Ovary (tissue), 9 donors: ENCODE data around the gene GCK. TPM values are rescaled to one million over a fixed set of nuclear protein-coding genes. Genes with fewer than 3 reads are reported as not detected.

Experiments used
- DNase-seq, 5 donors: peaks; one replicate each; pipeline ENCODE4 v3.0.0-alpha.2; 2019 to 2020
- H3K27ac ChIP-seq, 2 donors: fragments of 200-600 bp; one replicate each; pipeline versions ENCODE4 v1.5.1 to v1.8.0; 2019 to 2022
- H3K27me3 ChIP-seq: fragments of 200-600 bp; one replicate; pipeline ENCODE4 v1.8.0; 2022
- H3K36me3 ChIP-seq: fragments of 200-600 bp; sonication (generic); one replicate; pipeline ENCODE4 v1.5.1; 2019
- H3K4me1 ChIP-seq: one replicate; pipeline ENCODE4 v1.8.1; 2013; ENCODE audit warnings: mild to moderate bottlenecking, moderate library complexity; ENCODE audit not compliant: insufficient read depth
- H3K4me3 ChIP-seq: fragments of 200-600 bp; sonication (generic); one replicate; pipeline ENCODE4 v1.5.1; 2017
- H3K9me3 ChIP-seq, 2 donors: fragments of 200-600 bp in 1 of 2; sonication (generic) in 1 of 2; one replicate each; pipeline versions ENCODE4 v1.5.1 to v1.8.1; 2013 to 2019; ENCODE audit warnings: mild to moderate bottlenecking in 1 of 2, moderate library complexity in 1 of 2
- EP300 ChIP-seq: sonication (generic); formaldehyde crosslinking; IDR thresholded peaks from one replicate; pipeline ENCODE4 v1.6.1; 2017; ENCODE audit warnings: antibody characterized with exemption
- POLR2A ChIP-seq: fragments of 450-650 bp; IDR thresholded peaks from one replicate; pipeline ENCODE4 v1.6.1; 2017; ENCODE audit warnings: antibody characterized with exemption, mild to moderate bottlenecking, moderate library complexity
- WGBS, 3 donors: extraction: QIAGEN DNeasy Blood & Tissue Kit in 1 of 3; methylation state at CpG; one replicate each; pipeline versions ENCODE4 v1.1.5 to v1.1.7; 2013 to 2017; 5-methylcytosine and 5-hydroxymethylcytosine counted together
- intact Hi-C, 4 donors: fragments of 100-400 bp; cut with DNase I; formaldehyde crosslinking; loops; one replicate each; pipeline versions ENCODE4 v1.11.0 to v1.15.1; 2022 to 2023
- polyA plus RNA-seq, 2 donors: library from polyadenylated mRNA; stranded (reverse); fragments of 200-250 nt in 1 of 2; fragments of 350-450 nt in 1 of 2; fragmentation: Illumina TruSeq in 1 of 2; extraction: RNeasy Lipid Tissue Mini Kit (QIAGEN cat#74804) in 1 of 2; gene quantifications; one replicate each; pipeline ENCODE4 v1.2.3, GENCODE V29; 2013 to 2014
- total RNA-seq, 7 donors: library from RNA; depleted of rRNA in 2 of 7; stranded (reverse); fragments of >200 nt in 2 of 7; fragmentation: NEBNext Ultra II Directional in 3 of 7; extraction: Animal tissue kit (Norgen Biotek cat#: 25700) in 3 of 7; gene quantifications; one replicate each; pipeline versions ENCODE4 v1.1.0 to v1.2.4, GENCODE V29; 2016 to 2023
- TF ChIP-seq, protein P1 (sequence below), 3 donors: fragments of 450-650 bp in 2 of 3; fragments of 200-600 bp in 1 of 3; IDR thresholded peaks; one replicate each; pipeline versions ENCODE4 v1.5.1 to v1.8.0; 2016 to 2022; ENCODE audit warnings: antibody characterized with exemption in 3 of 3, mild to moderate bottlenecking in 1 of 3
- donor health status: DM: no; HTN: no; CAD: no; lungs with moderate emphysema.
- donor health status: DM: no; HTN: no; CAD: no.
- donor health status: Bipolar disorder and iron deficiency.
- donor health status: DM: yes; HTN: yes; CAD: no.
- donor health status: DM: no; HTN: no; CAD: no.
- donor health status: DM: yes; HTN: yes; CAD: no.

Gene GCK
- total and polyA plus RNA-seq, 9 donors, result 0.48 to 2.9 (median 1.3) TPM

DNA sequence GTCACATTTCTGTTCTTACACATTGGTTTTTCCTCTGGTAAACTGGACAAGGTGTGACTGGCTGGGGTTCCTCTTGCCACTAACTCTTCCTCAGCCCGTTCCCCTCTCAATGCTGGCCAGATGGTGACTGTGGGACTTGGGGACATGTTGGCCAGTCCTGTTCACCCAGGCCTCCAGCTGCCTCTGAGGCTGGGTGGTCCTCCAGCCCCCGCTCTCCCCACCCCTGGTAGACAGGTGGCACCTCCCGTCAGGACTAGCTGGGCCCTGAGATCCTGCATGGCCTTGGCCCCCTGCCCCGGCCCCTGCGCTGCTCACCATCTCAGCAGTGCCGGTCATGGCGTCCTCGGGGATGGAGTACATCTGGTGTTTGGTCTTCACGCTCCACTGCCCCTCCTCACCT lies 37.3 kb downstream of the GCK start:
- TF ChIP-seq, protein P1, sequence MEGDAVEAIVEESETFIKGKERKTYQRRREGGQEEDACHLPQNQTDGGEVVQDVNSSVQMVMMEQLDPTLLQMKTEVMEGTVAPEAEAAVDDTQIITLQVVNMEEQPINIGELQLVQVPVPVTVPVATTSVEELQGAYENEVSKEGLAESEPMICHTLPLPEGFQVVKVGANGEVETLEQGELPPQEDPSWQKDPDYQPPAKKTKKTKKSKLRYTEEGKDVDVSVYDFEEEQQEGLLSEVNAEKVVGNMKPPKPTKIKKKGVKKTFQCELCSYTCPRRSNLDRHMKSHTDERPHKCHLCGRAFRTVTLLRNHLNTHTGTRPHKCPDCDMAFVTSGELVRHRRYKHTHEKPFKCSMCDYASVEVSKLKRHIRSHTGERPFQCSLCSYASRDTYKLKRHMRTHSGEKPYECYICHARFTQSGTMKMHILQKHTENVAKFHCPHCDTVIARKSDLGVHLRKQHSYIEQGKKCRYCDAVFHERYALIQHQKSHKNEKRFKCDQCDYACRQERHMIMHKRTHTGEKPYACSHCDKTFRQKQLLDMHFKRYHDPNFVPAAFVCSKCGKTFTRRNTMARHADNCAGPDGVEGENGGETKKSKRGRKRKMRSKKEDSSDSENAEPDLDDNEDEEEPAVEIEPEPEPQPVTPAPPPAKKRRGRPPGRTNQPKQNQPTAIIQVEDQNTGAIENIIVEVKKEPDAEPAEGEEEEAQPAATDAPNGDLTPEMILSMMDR (IDR thresholded peaks at IDR 0.05), result no peak
- TF ChIP-seq POLR2A, result no peak
- no peak for TF ChIP-seq EP300
- Histone ChIP-seq H3K27me3 (no peaks in the 10 kb centered on the region), H3K9me3 (no peaks in the 10 kb centered on the region), H3K27ac (no peak overlapping the region), H3K4me3 (no peak overlapping the region), H3K4me1 (no peaks in the 10 kb centered on the region), H3K36me3 (no peaks in the 10 kb centered on the region)
- WGBS, 3 donors, result 89 to 97% (median 90%) methylated on average over 8 to 9 of the region's 9 CpGs
- intact Hi-C loops, result no loop called here
- no peak for DNase-seq

DNA sequence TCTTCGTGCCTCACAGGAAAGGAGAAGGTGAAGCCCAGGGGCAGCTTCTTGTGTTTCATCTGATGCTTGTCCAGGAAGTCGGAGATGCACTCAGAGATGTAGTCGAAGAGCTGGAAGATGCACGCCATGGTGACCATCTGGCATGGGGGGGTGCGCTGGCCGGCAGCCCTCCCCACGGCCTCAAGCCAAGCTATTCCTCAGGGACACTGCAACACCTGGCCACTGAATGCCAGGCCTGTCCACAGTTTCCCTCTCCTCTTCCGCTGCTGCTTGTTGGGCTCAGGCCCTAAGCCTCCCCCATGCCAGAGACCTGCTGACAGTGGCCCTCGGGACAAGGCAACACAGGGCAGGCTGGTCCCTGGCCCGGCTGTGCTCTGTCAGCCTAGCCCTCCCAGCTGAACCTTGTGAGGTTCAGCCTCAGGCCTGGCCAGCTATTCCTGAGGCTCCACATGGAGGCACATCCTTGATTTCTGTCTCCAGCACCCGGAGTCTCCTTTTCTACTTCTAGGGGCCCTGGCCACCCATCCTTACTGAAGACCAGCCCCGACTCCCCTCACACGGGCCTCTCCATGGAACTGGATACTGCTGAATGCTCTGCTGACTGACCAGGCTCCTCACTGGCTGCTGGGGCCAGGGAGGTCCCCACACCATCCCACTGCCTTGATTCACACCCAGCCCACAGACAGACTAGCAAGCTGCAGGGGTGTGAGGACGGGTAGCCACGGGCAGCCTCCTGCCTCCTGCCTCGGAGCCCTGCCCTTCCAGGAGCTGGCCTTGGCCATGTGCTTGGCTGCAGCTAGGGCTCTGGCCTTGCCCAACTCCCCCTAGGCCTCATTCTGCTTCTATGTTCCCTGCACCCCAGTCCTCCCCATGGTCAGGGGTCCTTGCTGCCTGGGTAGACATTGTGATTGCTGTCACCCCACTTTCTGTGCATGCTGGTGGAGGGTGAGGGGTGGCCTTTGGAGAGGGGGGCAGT lies 38.0 kb downstream of the GCK start:
- no peak for DNase-seq
- no peak for TF ChIP-seq POLR2A
- intact Hi-C loops, result no loop called here
- Histone ChIP-seq H3K27ac (no peak overlapping the region), H3K4me1 (peaks cover 2% of the 10 kb centered on the region), H3K36me3 (no peaks in the 10 kb centered on the region), H3K27me3 (no peaks in the 10 kb centered on the region), H3K4me3 (no peak overlapping the region), H3K9me3 (no peaks in the 10 kb centered on the region)
- WGBS, 3 donors, result 79 to 81% (median 80%) methylated on average over 16 of the region's 16 CpGs

DNA sequence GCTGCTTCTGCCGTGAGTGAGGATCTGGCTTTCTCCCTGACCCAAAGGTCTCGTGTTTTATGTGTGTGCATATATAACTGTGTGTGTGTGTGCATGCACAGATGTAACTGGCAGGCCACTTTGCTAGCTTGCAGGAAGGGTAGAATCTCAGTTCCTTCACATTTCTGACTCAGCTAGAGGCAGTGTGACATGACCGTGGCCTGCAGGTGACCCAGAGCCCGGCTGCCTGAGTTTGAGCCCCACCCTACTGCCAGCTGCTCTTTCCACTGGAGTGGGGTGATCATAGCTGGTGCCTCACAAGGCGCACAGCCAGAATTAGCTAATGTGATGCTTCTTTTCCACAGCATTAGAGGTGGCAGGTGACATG lies 38.8 kb downstream of the GCK start:
- Histone ChIP-seq H3K4me3 (no peak overlapping the region), H3K27me3 (no peaks in the 10 kb centered on the region), H3K9me3 (no peaks in the 10 kb centered on the region), H3K4me1 (peaks cover 7% of the 10 kb centered on the region), H3K27ac (no peak overlapping the region), H3K36me3 (no peaks in the 10 kb centered on the region)
- DNase-seq, result no peak
- TF ChIP-seq EP300 (no peak), POLR2A (no peak)
- TF ChIP-seq, protein P1 (IDR thresholded peaks at IDR 0.05), result no peak
- WGBS, 3 donors, result 65 to 76% (median 67%) methylated on average over 5 of the region's 5 CpGs
- intact Hi-C loops, result no loop called here

DNA sequence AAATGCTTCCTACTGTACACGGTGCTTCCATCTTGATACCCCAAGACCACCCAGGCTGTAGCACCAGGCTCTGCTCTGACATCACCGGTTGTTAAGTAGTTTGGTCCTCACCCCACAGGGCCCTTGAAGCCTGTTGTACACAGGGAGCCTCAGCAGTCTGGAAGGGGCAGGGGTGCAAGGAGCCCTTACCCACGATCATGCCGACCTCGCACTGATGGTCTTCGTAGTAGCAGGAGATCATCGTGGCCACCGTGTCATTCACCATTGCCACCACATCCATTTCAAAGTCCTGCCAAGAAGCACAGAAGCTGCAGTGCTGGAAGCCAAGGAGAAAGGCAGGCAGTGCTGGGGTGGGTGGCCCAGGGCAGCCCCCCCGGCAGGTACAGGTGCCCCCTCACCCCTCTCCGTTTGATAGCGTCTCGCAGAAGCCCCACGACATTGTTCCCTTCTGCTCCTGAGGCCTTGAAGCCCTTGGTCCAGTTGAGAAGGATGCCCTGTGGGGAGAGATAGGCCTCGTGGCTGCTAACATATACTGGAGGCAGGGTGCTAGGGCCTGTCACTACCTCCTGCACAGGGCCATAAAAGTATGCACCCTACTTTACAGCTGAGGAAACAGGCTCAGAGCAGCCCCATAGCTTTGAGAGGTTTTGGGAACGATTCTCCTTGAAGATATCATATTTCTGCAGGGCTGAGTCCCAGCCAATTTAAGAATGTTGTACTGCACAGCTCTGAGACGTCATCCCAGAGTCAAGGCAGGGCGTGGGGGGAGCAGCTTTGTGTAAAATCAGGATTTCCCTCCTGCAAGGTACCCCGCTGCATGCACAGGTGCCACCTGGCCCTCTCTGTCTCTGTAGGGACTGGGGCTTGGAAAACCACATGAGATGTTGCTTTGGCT lies 39.4 kb downstream of the GCK start:
- Histone ChIP-seq H3K36me3 (no peaks in the 10 kb centered on the region), H3K27me3 (no peaks in the 10 kb centered on the region), H3K4me1 (peaks cover 9% of the 10 kb centered on the region), H3K9me3 (no peaks in the 10 kb centered on the region), H3K27ac (no peak overlapping the region), H3K4me3 (no peak overlapping the region)
- WGBS, 3 donors, result 64 to 72% (median 66%) methylated on average over 18 of the region's 18 CpGs
- DNase-seq, result no peak
- no peak for TF ChIP-seq EP300
- TF ChIP-seq POLR2A, result no peak
- intact Hi-C loops, result no loop called here

DNA sequence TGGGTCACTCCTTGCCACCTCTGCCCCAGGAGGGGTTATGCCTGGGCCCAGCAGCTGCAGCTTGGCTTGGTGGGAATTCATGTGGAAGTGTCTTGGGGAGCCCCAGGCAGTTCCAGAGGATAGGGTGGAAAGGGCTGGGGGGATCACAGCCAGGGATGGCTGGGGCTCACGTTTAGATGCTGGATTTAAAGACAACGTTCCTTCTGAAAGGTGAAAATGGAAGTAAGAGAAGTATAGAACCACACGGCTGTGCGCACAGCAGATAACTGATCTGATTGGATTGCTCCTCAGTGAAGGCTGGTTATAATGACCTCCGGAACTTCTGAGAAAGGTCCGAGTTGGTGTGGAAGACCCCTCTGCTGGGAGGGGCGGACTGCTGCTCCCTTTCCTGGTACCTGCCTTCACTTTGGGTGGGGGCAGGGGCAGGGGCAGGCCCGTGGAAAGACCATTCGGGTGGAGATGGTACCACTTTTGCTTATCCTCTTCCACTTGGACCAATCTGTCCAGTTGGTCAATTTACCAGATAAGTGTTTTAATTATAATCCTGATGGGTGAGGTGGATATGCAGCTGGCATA lies 40.2 kb downstream of the GCK start:
- H3K9me3 ChIP-seq, result no peaks in the 10 kb centered on the region
- peaks cover 9% of the 10 kb centered on the region for H3K4me1 ChIP-seq
- 85 to 92% (median 89%) methylated on average over 9 of the region's 9 CpGs for WGBS, 3 donors
- no peaks in the 10 kb centered on the region for H3K27me3 ChIP-seq
- H3K27ac ChIP-seq, result no peak overlapping the region
- no peaks in the 10 kb centered on the region for H3K36me3 ChIP-seq
- H3K4me3 ChIP-seq, result no peak overlapping the region
- DNase-seq, result no peak
- intact Hi-C loops, result no loop called here
- TF ChIP-seq POLR2A (no peak), EP300 (no peak)
- TF ChIP-seq, protein P1 (IDR thresholded peaks at IDR 0.05), result no peak
